ENCODE data around the gene RALBP1.
"Not testable (repeated sequence)": the region's sequence is repeated elsewhere in the genome, so short reads cannot be mapped to it uniquely, and the experiment has no call there.

The RALBP1 gene

GRCh38 chr18:9474983-9475642 is at the start of gene RALBP1:
RALBP1 (plus strand) TSS chr18:9475513; CDS start chr18:9513046, 37,533 bp downstream.
- DNase-seq (ENCODE audit: low read depth) = peak; percentile 97

- no peak for DNase-seq (ENCODE audit: low read depth)
Measured at GRCh38 chr18:9426753-9427152, 48.6 kb upstream of the RALBP1 start.

GRCh38 chr18:9428301-9428706 is 47.0 kb upstream of the RALBP1 start:
- DNase-seq (ENCODE audit: low read depth) = no peak

GRCh38 chr18:9428862-9429661 is 46.3 kb upstream of the RALBP1 start:
- DNase-seq (ENCODE audit: low read depth) = no peak

GRCh38 chr18:9429662-9429993 is 45.7 kb upstream of the RALBP1 start:
- no peak for DNase-seq (ENCODE audit: low read depth)

- not testable (repeated sequence) for DNase-seq (ENCODE audit: low read depth)
Measured at GRCh38 chr18:9430315-9430714, 45.0 kb upstream of the RALBP1 start.

- no peak for DNase-seq (ENCODE audit: low read depth)
Measured at GRCh38 chr18:9431296-9431695, 44.0 kb upstream of the RALBP1 start.

- DNase-seq (ENCODE audit: low read depth) = not testable (repeated sequence)
Measured at GRCh38 chr18:9433122-9433521, 42.2 kb upstream of the RALBP1 start.

- DNase-seq (ENCODE audit: low read depth) = no peak
Measured at GRCh38 chr18:9433671-9434121, 41.6 kb upstream of the RALBP1 start.

- no peak for DNase-seq (ENCODE audit: low read depth)
Measured at GRCh38 chr18:9434122-9434701, 41.1 kb upstream of the RALBP1 start.

GRCh38 chr18:9435041-9435440 is 40.3 kb upstream of the RALBP1 start:
- no peak for DNase-seq (ENCODE audit: low read depth)

GRCh38 chr18:9436206-9436929 is 38.9 kb upstream of the RALBP1 start:
- DNase-seq (ENCODE audit: low read depth) = no peak

GRCh38 chr18:9437021-9437437 is 38.3 kb upstream of the RALBP1 start:
- DNase-seq (ENCODE audit: low read depth) = no peak

- DNase-seq (ENCODE audit: low read depth) = no peak
Measured at GRCh38 chr18:9437672-9438071, 37.6 kb upstream of the RALBP1 start.

GRCh38 chr18:9441061-9441460 is 34.3 kb upstream of the RALBP1 start:
- no peak for DNase-seq (ENCODE audit: low read depth)

- DNase-seq (ENCODE audit: low read depth) = no peak
Measured at GRCh38 chr18:9444549-9444948, 30.8 kb upstream of the RALBP1 start.

- no peak for DNase-seq (ENCODE audit: low read depth)
Measured at GRCh38 chr18:9446839-9447238, 28.5 kb upstream of the RALBP1 start.

- no peak for DNase-seq (ENCODE audit: low read depth)
Measured at GRCh38 chr18:9447334-9447733, 28.0 kb upstream of the RALBP1 start.

GRCh38 chr18:9449600-9450414 is 25.5 kb upstream of the RALBP1 start:
- no peak for DNase-seq (ENCODE audit: low read depth)

- DNase-seq (ENCODE audit: low read depth) = not testable (repeated sequence)
Measured at GRCh38 chr18:9450920-9451319, 24.4 kb upstream of the RALBP1 start.

GRCh38 chr18:9453283-9453682 is 22.0 kb upstream of the RALBP1 start:
- DNase-seq (ENCODE audit: low read depth) = no peak

Data from non-pigmented ciliary epithelial cell (primary cell).